UCSD-AML1 (cell line): ENCODE data around the gene CTRL.
"Not testable (repeated sequence)": the region's sequence is repeated elsewhere in the genome, so short reads cannot be mapped to it uniquely, and the experiment has no call there.

ENCODE experiments used
- DNase-seq: peaks from one replicate; lab custom pipeline; 2025; ENCODE audit not compliant: unreplicated experiment; lab: John Stamatoyannopoulos, UW

Gene CTRL

DNA sequence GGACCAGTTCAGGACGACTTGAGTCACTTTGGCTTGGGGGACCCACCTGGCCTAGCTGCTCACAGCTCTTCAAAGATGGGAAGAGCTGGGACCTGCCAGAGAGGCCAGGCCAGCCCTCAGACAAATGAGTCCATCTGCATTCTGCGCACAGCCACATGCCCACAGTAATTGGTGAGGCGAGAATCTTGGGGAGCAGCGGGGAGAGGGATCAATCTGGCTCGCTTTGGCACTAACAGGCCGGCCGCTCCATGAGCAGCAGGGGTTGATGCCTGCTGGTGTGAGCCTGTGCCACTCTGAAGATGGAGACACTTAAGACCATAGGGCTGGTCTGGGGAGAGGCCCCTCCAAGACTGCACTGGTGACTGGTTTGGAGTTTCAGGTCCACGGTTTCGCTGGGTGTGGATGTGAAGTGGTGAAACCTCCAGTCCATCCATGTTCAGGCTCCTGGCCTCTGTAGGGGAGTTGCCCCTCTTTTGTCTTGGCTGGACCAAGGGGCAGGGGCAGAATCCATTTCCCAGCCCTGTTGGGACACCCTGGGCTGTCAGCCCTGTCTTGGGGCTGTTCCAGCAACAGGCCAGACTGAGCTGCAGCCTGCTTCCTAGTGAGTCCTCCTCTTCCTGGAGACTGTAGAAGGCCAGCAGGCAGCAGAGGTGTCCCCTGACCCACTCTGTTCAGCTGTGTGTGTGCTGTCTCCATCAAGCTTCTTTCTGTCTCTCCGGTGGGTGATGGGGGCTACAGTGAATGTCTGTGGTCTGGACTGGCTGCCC, 7.3 kb downstream of the CTRL start:
- DNase-seq = no peak

DNA sequence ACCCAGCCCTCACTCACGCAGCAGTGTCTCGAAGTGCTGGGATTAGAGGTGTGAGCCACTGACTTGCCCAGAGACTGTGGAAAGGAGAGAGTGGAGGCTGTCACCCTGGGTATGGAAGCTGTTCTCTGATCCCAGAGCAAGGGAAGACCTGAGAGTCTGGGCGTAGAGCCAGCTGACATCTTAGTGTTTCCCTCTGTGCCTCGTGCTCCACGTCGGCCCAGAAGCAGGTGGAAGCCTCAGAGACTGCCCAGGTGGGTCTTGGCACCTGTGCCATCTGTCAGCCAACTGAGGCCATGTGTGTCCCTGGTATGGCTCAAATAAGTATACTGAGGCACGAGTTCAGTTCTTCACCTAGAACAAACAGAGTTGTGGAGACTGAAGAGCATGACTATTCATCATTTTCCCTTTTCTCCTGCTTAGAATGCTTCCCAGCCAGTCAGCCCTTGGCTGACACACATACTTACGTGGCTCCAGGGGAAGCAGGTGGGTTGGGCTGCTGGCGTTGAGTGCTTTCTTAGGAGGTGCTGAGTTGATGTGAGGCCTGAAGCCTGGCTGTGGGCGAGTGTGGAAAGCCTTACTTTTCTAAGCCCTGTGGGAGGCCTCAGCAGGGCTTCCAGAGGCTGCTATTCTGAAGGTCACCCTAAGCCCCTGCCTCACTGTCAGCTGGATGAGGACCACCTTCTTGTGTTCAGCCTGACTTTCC, 8.1 kb downstream of the CTRL start:
- DNase-seq = no peak

DNA sequence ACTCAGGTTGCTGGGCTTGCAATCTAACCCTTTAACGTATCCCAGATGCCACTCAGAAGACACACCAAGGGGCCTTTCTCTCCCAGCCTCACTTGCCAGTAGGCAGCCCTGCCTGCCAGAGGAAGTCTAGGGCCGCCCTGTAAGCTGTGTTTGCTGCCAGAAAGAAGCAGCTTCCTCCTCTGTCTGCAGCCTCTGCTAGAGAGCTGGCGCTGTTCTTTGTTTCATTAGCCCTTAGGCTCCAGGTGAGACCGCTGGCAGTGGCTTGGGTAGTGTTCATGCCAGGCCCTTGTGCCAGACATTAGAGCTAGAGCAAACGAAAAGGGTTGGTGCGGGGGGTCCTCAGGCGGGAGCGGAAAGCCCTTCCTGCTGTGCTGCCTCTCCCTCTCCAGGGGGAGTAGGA, 8.9 kb downstream of the CTRL start:
- no peak for DNase-seq

GRCh38 chr16:67922221-67922620, 9.4 kb downstream of the CTRL start:
- DNase-seq = no peak

- no peak for DNase-seq
These were observed 11.9 kb downstream of the CTRL start for GRCh38 chr16:67919622-67920221.

DNA sequence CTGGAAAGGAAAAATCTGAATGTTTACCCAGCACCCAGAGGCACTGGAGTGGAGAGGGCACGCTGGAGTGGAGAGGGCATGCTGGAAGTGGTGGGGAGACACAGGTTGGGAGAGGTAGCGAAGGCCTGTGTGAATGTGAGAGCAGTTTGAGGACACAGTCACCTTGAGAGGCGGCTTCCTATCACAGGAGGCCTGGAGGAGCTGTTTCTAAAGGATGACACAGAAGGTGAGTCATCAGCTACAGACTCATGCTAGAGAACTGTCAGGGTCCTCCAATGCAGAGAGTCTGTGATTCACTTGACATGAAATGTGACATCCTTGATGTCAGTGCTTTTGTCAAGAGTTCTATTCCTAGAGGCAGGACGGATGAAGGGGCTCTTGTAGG, 13.8 kb downstream of the CTRL start:
- DNase-seq = no peak

DNA sequence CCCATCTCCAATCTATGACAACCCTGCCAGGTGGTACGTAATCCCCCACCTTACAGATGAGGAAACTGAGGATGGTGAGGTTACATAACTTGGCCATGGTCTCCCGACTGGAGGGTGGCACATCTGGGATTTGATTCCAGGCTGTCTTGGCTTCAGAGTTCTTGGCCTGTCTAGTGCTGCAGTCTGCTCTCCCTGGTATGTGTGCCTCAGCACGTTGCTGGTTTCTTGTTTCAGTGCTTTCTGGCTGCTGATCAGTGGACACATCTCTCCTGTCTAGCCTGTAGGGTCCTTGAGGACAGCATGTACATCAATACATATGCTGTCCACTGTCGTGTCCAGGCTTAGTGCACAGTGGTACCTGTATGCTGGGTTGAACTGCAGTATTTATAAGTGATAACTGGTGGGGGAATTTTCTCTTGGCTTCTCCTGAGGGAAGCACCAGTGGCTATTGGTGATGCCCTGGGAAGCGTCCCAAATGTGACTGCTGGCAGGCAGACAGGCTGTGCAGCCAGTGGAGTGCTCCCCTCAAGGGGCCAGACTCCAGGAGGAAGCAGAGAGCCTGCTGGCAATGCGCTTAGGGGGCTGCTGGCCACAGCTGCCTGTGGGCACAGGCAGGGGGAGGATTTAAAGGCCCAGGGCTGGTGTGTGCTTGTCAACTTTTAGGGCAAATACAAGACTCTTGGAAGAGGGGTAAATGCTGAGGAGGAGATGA, 14.4 kb downstream of the CTRL start:
- no peak for DNase-seq

GRCh38 chr16:67915831-67916723, 15.6 kb downstream of the CTRL start:
- no peak for DNase-seq

DNA sequence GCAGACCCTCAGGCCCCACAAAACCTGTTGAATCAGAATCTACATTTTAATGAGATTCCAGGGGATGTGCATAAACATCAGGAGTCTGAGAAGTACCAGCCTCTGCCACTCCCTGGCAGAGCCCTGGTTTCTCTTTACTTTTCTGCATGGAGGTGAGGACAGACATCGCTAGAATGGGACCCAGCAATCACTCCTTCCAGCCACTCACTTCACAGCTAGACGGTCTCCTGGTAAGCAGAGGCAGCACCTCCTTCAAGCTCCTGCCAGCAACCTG, 16.2 kb downstream of the CTRL start:
- DNase-seq = not testable (repeated sequence)

- DNase-seq = no peak
These were observed 16.7 kb downstream of the CTRL start for GRCh38 chr16:67914758-67915495.

DNA sequence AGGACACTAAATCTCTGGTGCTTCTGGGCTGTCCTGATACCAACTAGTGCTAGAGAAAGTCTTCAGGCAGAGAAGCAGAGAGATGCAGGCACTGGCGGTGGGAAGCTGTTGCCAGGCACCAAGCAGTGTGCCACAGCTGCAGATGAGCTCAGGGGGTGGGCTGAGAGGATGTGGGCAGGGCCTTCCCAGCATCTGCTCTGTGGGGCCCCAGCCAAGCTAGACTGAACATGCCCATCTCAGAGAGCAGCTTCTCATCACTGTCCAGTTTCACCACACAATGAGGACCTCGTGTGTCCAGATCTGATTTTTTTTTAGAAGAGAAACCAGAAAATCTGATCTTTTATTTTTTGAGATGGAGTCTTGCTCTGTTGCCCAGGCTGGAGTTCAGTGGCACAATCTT, 21.5 kb downstream of the CTRL start:
- DNase-seq = no peak

- DNase-seq = no peak
These were observed 22.5 kb downstream of the CTRL start for GRCh38 chr16:67909056-67909742.

DNA sequence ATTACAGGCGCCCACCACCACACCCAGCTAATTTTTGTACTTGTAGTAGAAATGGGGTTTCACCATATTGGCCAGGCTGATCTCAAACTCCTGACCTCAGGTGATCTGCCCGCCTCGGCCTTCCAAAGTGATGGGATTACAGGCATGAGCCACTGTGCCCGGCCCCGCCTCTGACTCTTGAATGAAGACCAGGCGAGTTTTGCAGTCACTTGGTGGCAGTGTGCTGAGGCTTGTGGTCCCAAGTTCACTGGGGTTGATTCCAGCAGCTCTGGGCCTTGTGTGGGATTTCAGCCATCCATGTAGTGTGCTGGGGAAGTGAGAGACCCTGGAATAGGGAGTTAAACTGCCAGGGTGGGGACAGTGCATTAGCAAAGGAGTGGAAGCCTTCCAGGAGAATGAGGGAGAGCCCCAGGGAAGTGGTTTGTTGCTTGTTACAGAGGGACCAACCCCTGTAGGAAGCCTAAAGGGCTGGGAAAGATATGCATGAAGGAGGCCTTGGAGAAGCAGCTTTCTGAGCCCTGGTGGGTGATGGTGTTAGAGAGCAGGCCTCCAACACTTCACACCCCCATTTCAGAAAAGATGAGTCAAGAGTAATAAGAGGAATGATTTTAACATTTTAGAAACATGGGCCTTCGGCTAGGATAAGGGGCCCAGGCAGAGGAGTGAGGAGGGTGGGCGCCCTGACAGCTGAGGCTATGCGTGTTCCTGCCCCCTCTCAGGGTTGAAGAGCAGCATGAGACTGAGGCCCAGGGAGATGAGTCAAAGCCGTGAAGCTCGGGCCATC, 24.1 kb downstream of the CTRL start:
- no peak for DNase-seq

DNA sequence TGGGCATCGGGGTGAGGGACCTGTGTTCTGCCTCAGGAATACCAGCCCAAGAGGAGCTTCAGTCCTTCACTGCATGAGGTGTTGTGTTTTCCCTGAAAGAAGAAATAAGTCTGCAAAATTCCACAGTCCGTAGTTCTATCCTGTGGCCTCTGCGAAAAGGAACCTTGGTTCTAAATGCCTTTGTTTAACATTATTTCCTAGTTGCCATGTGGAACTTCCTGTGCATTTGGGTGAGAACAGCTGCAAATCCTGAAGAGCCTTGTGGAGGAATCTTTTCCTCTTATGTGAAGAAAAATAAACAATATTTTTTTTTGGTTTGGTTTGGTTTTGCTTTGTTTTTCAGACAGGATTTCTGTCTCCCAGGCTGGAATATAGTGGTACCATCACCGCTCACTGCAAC, 28.8 kb downstream of the CTRL start:
- DNase-seq = no peak

DNA sequence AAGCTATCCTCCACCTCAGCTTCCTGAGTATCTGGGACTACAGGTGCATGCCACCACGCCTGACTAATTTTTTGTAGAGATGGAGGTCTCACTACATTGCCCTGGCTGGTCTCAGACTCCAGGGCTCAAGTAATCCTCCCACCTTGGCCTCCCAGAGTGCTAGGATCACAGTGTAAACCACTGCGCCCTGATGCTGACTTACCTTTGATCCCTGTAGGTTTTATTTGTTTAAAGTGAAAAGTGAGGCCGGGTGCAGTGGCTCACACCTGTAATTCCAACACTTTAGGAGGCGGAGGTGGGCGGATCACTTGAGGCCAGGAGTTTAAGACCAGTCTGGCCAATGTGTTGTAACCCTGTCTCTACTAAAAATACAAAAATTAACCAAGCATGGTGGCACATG, 29.9 kb downstream of the CTRL start:
- DNase-seq = no peak

DNA sequence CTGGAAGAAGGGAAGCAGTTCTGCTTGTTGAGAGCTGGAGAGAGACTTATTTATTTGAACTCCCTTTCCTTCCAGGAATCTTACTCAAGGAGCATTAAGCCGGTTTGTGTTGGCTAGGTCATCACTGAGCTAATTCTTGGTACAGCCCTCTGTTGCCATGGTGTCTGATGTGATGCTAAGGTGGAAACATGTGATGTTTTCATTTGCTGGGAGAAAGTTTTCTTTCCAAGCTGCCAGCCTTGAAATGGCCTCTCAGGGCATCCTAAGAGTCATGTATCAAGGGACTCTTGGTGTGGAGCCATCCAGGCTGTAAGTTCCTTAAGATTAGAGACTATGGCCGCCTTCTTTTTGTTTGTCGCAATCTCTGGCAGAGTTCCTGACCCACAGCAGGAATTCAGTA, 34.4 kb downstream of the CTRL start:
- no peak for DNase-seq

GRCh38 chr16:67893743-67894399, 37.8 kb downstream of the CTRL start:
- DNase-seq = no peak
